Activated CD4-positive, alpha-beta T cell treated with anti-CD3 and anti-CD28 coated beads for 1 hour (primary cell): Measurements from ENCODE around the gene PTPRD.
"Not testable (repeated sequence)": the region's sequence is repeated elsewhere in the genome, so short reads cannot be mapped to it uniquely, and the experiment has no call there.

ENCODE experiments used
- DNase-seq: peaks from one replicate; pipeline ENCODE4 v3.0.0-alpha.2; 2020

Gene PTPRD

DNA sequence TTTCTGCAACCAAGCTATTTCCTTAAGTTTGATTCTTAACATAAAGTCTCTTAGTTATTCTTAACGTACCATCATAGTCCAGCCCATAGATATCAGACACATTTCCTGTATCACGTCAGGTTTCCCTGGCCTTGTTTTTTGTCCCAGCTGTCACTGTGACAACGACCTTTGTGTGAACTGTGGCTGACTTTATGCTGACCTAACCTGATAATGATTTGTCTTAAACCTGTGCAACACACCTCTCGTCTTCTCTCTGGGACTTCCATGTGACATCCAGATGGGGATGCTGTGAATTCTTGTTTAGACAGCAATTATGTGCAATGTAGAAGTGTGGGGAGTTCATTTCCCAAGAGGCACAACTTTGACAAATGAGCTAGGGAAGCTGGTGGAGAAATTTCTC lies 662.8 kb downstream of the PTPRD start:
- DNase-seq: no peak

DNA sequence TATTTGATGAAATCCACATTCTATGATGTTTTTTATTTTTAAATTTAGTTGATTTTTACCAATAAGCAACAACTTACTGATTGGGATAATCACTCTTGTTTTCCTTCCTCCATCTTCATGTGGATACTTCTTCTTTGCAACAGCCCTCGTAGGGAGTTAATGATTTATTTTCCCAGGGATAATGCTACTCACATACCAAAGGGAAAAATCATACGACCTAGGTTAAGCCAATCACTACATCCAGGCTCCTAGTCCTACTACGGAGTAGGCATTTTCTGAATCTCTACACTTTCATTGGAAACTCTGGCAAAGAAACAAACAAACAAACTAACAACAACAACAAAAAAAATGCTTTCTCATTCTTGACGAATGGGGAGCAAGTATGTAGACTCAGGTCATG lies 663.4 kb downstream of the PTPRD start:
- DNase-seq: no peak

DNA sequence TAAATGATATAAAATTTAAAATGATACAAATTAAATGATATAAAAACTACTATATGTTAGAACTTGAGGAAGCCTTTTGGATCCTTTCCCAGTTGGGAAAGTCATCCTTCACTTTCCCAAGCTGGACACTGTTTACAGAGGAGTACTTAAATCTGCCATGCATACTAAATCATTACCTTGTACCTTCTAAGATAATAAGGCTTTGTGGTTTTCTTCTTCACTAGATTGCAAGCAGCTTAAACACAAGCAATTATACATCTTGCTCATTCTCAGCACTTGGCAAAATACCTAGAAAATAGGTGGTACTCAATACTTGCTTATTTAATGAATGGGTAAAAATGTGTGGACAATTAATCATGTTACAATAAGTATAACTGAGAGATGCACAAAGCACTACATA lies 666.8 kb downstream of the PTPRD start:
- DNase-seq: no peak

DNA sequence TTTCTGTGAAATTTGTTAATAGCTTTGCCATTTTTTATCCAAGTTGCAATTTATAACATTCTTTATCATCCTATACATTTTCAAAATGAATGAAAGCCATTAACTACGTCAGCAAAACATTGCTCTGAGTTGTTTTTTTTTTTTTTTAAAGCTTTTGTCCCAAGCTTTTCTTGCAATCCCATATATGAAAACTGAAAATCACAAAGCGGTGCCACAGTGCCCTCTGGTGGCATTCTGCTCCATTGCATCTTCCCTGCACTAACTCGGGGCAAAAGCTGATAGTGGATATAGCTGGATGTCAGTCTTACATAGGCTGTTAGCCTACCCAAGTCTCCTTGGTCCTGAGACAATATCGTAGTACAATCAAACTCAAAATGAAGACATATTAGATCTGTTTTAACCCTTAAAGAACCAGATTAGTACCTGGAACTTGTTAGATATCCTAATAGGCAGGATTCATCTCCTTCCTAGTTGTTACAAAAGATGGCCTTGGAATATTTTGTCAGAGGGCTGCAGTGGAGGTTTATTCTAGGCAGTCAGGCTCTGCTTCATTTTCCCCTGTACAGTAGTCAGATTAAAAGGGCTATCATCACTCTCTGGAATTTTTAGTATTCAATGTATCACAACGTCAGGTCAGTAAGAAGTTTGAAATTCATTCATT lies 669.9 kb downstream of the PTPRD start:
- peak; percentile 12 for DNase-seq

DNA sequence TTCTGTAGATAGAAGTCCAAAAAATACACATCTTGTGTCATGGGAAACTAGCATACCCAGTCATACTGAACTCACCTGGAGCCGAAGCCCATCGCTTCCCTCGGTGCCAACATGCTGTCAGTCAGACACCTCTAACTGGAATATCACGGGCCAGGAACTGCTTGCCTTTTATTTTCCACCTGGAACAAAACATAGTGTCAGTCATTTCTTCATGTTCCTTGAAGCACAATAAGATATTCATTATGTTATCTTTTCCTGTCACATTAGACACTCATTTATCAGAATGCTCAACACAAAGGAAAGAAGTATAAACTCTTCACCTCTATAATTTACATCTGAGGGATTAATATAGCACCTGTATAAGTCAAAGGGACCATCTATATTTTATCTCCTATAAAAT lies 674.4 kb downstream of the PTPRD start:
- DNase-seq: no peak

DNA sequence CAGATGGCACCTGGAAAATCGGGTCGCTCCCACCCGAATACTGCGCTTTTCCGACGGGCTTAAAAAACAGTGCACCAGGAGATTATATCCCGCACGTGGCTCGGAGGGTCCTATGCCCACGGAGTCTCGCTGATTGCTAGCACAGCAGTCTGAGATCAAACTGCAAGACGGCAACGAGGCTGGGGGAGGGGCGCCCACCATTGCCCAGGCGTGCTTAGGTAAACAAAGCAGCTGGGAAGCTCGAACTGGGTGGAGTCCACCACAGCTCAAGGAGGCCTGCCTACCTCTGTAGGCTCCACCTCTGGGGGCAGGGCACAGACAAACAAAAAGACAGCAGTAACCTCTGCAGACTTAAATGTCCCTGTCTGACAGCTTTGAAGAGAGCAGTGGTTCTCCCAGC lies 681.3 kb downstream of the PTPRD start:
- not testable (repeated sequence) for DNase-seq

DNA sequence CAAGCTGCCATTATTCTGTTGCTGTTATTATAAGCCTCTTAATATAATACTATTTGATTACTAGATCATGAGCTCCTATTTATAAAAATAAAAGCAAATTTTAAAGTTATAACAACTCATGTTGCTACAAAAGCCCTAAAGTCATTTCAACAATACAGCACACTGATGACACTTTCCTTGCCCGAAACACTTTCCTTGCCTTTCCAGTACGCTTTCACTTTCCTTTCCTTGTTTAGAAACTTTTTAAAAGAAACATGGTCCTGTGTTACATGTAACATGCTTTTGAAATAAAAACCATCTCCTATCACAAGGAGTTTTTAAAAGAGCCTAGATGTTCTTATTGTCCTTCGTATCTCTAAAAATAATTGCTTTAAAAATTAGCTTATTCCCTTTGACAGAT lies 688.4 kb downstream of the PTPRD start:
- no peak for DNase-seq

DNA sequence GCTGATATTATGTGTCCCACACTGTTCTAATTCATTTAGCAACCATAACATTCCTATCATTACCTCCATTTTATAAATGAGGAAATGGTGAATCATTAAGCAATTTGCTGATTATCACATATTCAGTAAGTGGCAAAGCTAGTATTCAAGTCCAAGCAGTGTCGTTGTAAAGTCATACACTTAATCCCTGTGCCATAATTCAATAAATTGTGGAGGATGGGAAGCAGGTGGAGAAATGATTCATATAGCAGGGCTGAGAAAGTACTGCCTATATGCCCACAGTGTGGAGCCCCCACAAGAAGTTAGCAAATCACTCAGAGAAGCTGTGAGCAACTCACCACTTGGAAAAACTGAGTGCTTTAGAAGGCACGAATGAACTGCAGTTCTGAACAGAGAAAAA lies 691.0 kb downstream of the PTPRD start:
- DNase-seq: no peak

DNA sequence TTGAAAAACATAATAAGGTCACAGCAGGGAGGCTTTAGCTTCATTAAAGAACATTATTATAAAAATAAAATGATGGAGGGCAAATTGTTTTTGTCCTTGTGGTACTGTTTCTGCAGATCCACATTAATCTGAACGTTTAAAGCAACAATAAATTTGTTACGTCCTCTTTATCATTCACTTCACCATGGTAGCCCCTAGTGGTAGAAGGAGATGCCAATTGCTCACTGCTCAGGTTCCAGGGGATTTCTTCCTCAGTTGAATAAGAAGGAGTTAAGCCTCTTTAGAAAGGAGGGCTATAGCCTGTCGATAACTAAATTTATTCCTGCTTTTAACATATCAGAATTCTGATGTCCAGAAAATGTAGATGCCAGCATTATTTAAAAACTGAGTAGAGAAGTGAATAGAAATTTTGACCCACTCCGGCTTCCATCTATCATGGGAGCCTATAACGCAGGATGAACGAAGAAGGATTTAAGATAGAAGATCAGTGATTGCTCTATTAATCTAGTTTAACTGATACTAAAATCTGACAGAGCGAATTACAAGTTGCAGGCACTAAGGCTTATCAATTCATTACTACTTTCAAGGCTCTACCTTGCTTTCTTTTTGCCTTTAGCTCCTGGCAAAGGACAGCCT lies 692.3 kb downstream of the PTPRD start:
- no peak for DNase-seq

DNA sequence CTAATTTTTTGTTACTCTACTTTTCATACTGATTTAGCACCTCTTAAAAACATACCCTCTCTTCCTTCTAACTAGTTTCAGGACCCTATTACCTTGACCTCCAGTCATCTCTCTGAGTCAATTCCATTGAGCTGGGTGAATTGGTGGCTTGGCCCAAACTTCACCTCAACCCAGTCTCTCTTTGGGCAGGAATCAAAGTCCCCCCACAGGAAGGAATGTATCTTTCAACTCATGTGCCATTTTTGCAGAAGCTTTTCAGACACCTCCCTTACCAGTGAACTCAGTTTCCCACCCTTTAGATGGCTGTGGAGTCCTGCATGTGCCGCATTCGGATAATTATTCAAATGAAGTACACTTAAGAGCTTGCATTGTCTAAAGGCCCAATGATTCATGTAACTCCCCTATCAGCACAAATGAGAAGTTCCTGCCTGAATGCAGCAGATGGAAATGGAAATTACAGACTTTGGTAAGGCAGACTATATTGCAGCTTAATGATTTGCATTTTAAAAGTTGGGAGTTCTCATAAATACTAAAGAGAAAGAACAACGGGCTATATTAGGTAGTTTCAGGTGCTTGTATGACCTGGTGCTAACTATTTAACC lies 693.5 kb downstream of the PTPRD start:
- no peak for DNase-seq

DNA sequence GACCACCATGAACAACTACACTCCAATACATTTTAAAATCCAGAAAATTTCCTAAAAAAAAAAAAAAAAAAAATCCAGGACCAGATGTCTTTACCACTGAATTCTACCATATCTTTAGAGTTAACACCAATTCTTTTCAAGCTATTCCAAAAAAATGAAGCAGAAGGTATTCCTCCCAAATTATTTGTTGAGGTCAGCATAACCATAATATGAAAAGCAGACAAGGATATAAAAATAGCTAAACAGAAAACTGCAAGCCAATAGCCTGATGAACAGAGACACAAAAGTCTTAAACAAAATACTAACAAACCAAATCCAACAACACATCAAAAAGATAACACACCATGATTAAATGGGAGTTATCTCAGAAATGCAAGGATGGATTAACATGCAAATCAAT lies 695.4 kb downstream of the PTPRD start:
- DNase-seq: no peak

DNA sequence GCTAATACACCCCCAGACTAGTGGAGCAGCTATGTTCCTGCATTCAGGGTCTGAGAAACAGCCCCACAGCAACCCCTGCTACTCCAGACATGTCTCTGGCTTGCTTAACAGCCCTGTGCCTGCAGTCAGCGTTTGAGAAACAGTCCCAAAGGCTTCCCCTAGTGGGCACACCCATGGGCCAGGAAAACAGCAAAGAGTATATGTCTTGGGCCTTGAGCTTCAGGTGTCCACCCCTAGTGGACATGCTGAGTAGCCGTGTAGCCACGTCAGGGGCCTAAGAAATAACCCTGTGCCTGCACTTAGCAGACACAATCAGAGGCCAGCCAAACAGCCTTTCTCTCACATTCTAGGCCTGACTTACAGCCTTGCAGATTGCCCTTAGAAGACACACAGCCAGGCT lies 698.6 kb downstream of the PTPRD start:
- no peak for DNase-seq

DNA sequence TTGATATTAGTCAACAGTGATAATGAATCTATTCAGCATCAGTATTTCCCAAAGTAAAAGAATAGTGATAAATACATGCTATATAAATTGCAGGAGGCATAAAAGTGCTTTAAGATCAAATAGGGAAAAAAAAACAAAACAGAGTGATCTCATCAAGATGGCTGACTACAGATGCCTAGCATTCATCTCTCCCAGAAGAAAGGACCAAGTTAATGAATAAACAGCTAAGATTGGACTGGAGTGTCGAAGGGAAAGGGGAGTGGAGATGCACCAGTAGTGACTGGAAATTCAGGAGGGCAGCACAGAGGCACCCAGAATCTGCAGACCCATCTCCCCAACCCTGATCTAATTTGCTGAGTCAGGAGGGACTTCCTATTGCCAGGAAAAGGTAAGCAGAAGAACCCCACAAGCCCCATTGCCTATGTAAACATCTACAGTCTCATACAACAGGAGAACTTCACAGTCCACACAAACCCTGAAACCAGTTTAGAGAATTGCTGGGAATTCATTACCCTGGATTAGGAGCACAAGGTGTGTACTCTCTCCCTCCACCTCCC lies 699.4 kb downstream of the PTPRD start:
- DNase-seq: no peak

DNA sequence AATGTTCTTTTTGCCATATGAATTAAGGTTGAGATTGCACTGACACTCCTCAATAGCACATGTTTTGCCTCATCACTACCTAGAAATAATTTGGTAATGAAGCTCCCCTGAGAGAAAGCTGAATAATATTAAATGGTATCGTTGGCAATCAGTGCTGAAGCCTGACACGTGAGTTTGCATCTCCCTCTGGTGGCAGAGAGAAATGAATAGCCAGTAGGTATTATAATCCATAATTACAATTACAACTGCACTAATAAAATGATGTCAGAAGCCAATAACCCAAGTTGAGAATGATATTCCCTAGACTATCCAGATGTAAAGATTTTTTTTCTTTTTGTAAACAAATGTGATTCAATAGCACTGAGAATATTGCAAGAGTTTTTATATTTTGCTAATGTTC lies 700.3 kb downstream of the PTPRD start:
- no peak for DNase-seq

DNA sequence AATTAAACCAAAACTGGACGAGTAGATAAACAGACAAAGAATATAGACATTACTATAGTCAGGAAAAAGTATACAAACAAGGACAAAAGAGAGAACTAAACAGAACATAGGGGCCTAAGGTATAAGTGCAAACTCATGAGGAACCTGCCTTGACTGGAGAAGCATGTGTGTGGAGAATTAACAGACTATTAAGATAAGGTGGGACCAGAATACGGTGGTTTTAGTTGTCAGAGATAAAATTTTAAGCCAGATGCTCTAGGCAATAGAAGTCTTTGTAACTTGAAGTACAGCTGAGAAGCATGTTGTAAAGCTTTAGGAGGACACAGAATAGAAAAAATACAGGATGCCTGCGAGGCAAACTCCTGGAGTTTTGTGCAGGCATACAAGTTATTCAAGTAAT lies 707.1 kb downstream of the PTPRD start:
- no peak for DNase-seq

DNA sequence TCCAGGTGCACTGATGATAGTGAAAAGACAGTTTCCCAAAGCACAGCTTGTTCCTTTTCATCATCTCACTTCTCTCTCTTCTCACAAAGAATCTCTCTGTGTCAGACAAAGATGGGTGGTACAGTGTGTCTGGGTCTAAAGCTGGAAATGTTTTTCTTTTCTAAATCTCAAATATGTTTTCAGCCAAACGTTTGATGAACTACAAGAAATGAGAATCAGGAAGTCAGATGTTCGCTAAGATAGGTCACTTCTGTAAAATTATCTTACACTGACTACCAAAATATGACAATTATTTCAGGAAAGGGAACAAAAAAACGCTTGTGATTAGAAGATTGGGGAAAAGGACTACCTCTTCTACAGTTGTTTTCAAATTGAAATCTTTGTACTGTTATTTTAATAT lies 708.8 kb downstream of the PTPRD start:
- DNase-seq: no peak

DNA sequence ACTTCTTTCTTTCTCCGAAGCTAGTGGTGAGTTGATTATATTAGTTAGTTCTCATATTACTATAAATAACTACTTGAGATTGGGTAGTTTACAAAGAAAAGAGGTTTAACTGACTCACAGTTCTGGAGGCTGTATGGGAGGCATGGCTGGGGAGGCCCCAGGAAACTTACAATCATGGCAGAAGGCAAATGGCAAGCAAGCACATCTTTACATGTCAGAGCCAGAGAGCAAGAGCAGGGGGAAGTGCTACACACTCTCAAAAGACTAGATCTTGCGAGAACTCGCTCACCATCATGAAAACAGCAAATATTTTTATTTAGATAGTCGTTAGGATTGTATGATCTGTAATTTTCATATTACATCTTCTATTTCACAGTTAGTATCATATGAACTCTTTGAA lies 711.2 kb downstream of the PTPRD start:
- no peak for DNase-seq

DNA sequence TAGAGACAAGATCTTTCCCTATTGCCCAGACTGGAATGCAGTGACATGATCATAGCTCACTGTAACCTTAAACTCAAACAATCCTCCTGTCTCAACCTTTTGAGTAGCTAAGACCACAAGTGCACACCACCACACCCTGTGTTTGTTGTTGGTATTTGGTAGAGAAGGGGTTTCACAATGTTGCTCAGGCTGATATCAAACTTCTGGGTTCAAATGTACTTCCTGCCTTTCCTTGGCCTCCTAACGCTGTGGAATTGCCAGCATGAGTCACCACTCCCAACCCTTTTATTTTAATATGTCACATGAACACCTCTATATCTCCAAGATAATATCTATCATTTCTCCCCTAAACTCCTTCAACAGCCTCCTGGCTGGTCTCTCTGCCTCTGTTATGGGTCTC lies 719.0 kb downstream of the PTPRD start:
- DNase-seq: no peak

DNA sequence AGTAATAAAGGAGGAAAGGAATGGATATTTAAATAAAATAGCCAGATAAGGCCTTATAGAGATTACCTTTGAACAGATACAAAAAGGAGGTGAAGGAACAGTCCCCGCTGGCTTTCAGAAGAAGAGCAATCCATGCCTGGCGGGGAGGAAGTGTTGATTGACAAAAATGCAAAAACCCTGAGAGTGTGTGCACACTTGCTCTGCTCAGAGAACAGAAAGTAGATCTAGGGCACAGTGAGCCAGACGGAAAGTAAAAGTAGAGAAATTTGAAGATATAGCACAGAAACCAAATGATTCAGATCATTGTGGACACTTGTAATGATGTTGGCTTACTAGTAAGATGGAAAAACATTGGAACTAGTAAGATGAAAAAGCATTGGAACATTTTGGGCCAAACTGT lies 720.6 kb downstream of the PTPRD start:
- DNase-seq: no peak

DNA sequence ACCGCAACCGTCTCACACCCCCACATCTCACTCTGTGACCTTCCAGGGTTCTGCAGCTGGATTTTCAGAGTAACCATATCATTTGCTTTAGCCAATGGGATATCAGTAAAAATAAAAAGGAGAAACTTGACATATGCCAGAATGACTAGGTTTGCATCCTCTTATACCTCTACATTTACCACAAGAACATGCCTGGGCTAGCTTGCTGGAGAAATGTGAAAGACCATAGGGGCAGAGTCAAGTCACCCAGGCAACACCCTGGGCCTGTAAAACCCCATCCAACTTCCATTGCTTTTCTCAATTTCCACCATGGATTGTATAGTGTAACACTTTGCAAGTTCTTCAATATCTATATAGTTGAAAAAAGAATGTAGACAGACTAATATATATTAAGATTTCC lies 731.1 kb downstream of the PTPRD start:
- no peak for DNase-seq

DNA sequence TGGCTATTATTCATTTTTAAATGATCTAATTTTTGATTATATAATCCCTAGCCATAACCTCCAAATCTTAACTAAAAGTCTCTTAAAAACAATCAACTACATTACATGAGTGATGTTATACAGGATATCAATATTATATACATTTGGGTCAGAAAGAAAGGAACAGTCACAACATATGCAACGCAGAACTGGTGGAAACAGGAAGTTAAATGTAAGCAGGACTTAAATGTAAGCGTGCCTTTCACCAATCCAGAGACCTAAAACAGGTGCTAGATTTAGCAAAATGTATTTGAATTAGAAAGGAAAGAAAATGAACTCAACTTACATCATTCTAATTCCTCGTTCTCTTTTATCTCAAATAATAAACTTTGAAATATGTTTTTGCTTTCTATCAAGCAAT lies 738.5 kb downstream of the PTPRD start:
- DNase-seq: no peak

DNA sequence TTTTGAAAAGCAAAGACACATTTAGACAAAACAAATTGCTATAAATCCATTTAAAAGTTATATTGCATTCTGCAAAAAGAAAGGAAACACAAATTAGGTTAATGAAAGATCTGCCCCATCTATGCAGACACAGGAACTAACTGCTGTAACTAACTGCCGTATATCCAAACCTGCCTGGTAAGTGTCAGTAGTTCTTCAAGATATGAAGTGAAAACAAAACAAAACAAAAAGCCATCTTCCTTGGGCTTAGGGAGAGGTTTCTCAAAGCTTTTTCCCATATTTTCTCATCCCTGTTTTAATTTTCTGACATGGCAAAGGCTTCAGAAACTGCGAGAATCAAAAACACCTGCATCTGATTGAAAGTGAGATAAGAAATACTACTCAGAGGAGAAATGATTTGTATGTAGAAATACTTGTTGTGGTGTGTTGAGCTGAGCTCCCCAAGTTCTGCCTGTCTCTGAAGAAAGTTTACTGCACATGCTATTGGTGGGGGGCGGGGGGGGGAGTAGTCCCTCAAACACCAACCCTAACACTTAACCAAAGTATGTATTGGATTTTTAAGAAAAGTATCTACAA lies 750.5 kb downstream of the PTPRD start:
- DNase-seq: no peak

DNA sequence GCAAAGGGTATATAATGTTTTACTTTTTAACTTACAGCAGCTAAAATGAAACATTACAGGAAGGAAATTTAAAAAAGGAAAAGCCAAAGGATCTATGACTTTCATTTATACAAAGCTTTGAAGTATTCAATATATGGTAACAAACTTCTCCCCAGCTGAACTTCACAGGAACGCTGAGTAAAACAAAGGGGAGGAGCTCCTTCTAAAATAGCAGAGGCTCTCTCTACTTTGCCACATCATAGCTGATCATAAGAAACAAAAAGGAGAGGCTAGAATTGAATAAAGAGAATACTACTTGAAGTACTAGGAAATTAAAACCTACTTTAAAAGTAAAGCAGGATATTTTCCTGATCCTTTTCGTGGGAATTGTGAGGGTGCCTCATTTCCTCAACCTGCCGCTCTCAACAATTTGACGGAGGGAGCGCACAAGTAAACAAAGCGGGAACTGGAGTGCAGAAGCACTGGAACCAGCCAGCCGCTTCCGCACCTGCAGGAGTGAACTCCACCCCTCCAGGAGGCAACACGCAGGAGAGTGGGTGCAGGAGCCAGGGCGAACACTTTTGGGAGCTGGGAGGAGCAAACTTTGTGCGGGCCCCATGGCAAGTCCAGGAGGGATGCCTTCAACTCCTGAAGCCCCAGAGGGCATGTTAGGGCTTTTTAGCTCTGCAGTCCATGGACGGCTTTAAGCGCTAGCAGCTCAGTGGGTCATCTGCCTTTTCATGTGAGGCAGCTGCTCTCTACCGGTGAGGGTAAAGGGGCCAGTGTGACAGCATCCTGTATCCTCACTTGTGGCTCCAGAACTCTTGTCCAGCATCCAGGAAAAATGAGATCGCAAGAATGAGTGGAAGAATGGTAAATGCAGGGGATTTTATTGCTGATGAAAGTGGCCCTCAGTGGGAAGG lies 757.4 kb downstream of the PTPRD start:
- DNase-seq: no peak
